Fibroblast of the aortic adventitia (primary cell): ENCODE data around the gene DNAH12. TPM values are rescaled to one million over a fixed set of nuclear protein-coding genes. Genes with fewer than 3 reads are reported as not detected.

Experiments used
- DNase-seq: peaks from one replicate; pipeline ENCODE4 v3.0.0-alpha.2; 2010; ENCODE audit warnings: low read depth
- H3K4me3 ChIP-seq: 2 replicates; pipeline ENCODE4 v1.5.1; 2011; ENCODE audit warnings: low read depth, mild to moderate bottlenecking, control low read depth, low read length, moderate library complexity
- CTCF ChIP-seq: IDR thresholded peaks from 2 replicates; pipeline ENCODE4 v1.5.1; 2011; ENCODE audit warnings: mild to moderate bottlenecking, low read length, control low read depth, inconsistent platforms; ENCODE audit not compliant: insufficient read depth
- total RNA-seq: library from RNA; depleted of rRNA; stranded (reverse); fragments of >200 nt; gene quantifications from 2 replicates; pipeline ENCODE4 v1.2.3, GENCODE V29; 2012; ENCODE audit warnings: low replicate concordance

The DNAH12 gene
- total RNA-seq, 1 donor, result 0.09 TPM

- no peak for DNase-seq
- no peak overlapping the region for H3K4me3 ChIP-seq
- TF ChIP-seq CTCF, result no peak
These were observed 268.8 kb downstream of the DNAH12 start for GRCh38 chr3:57275393-57275792.

- no peak for TF ChIP-seq CTCF
- no peak for DNase-seq
- no peak overlapping the region for H3K4me3 ChIP-seq
These were observed 269.3 kb downstream of the DNAH12 start for GRCh38 chr3:57274845-57275244.

- TF ChIP-seq CTCF, result no peak
- no peak for DNase-seq
- no peak overlapping the region for H3K4me3 ChIP-seq
These were observed 275.7 kb downstream of the DNAH12 start for GRCh38 chr3:57268416-57268815.

- DNase-seq, result no peak
- TF ChIP-seq CTCF, result no peak
- no peak overlapping the region for H3K4me3 ChIP-seq
These were observed 282.2 kb downstream of the DNAH12 start for GRCh38 chr3:57261929-57262328.

- no peak for TF ChIP-seq CTCF
- H3K4me3 ChIP-seq, result no peak overlapping the region
- DNase-seq, result no peak
These were observed 283.0 kb downstream of the DNAH12 start for GRCh38 chr3:57261119-57261518.

- TF ChIP-seq CTCF, result no peak
These were observed 286.5 kb downstream of the DNAH12 start for GRCh38 chr3:57257678-57258077.

GRCh38 chr3:57256844-57257243, 287.3 kb downstream of the DNAH12 start:
- H3K4me3 ChIP-seq, result no peak overlapping the region
- DNase-seq, result no peak
- TF ChIP-seq CTCF, result no peak

More at GRCh38 chr3:57257678-57258077, 286.5 kb downstream of the DNAH12 start:
- H3K4me3 ChIP-seq, result no peak overlapping the region
- no peak for DNase-seq
